ENCODE results near the gene SUMF1. TPM values are rescaled to one million over a fixed set of nuclear protein-coding genes. Genes with fewer than 3 reads are reported as not detected.

SUMF1 gene
- total and polyA plus RNA-seq, 2 of the 13 experiments (the other 11 are each of a cell fraction or from before 2014, with no cell fraction given) = 18.5 to 28.9 TPM

- no peak for TF ChIP-seq ZNF878 (CRISPR knock-in tag; IDR thresholded peaks at IDR 0.05)
- no peak for TF ChIP-seq LRRFIP1 (CRISPR knock-in tag; conservative IDR thresholded peaks at IDR 0.05)
- no peak for TF ChIP-seq CHD4 (IDR thresholded peaks at IDR 0.05; ENCODE audit: borderline replicate concordance, low read length)
- TF ChIP-seq MTA1 (CRISPR knock-in tag; IDR thresholded peaks at IDR 0.05; ENCODE audit: borderline replicate concordance) = peak; percentile 90; the same call in 1 of the 2 replicates
- no peak for TF ChIP-seq ONECUT2 (CRISPR knock-in tag; IDR thresholded peaks at IDR 0.05)
- peak; percentile 45; the same call in 1 of the 2 replicates for TF ChIP-seq ZNF501 (CRISPR knock-in tag; IDR thresholded peaks at IDR 0.05)
- peak; percentile 72; the same call in 1 of the 2 replicates for TF ChIP-seq ZNF160 (CRISPR knock-in tag; IDR thresholded peaks at IDR 0.05)
- no peak; the same call in 1 of the 2 replicates for TF ChIP-seq ZHX1 (CRISPR knock-in tag; IDR thresholded peaks at IDR 0.05; ENCODE audit: low read depth)
- no peak for TF ChIP-seq HNRNPUL1 (IDR thresholded peaks at IDR 0.05; ENCODE audit: low read depth, low read length)
- no peak for TF ChIP-seq CTCF (CRISPR knock-in tag; IDR thresholded peaks at IDR 0.05)
- no peak for TF ChIP-seq SMARCE1 (IDR thresholded peaks at IDR 0.05; ENCODE audit: borderline replicate concordance)
- no peak for TF ChIP-seq RFX1 (IDR thresholded peaks at IDR 0.05)
- no peak for TF ChIP-seq ZNF296 (CRISPR knock-in tag; conservative IDR thresholded peaks at IDR 0.05)
- TF ChIP-seq RCOR2 (CRISPR knock-in tag; IDR thresholded peaks at IDR 0.05) = no peak
- peak; percentile 65 for TF ChIP-seq ZMYM2 (CRISPR knock-in tag; IDR thresholded peaks at IDR 0.05)
- peak; percentile 98 for TF ChIP-seq ZFY (CRISPR knock-in tag; IDR thresholded peaks at IDR 0.05)
- no peak for TF ChIP-seq MAZ (IDR thresholded peaks at IDR 0.05; ENCODE audit: borderline replicate concordance, low read depth, low read length)
- peak; percentile 87 for TF ChIP-seq MAZ (CRISPR knock-in tag; IDR thresholded peaks at IDR 0.05; ENCODE audit: low read depth)
- 0 out of 2 replicates have a peak, but pooled peaks have one; percentile 50 for TF ChIP-seq ZKSCAN8 (CRISPR knock-in tag; IDR thresholded peaks at IDR 0.05; ENCODE audit: borderline replicate concordance)
- TF ChIP-seq ZUFSP (CRISPR knock-in tag; IDR thresholded peaks at IDR 0.05; ENCODE audit: borderline replicate concordance) = no peak
- TF ChIP-seq NR2F1 (CRISPR knock-in tag; IDR thresholded peaks at IDR 0.05) = no peak
Measured at GRCh38 chr3:4466741-4467521, at the start of gene SUMF1 (continued).
